ENCODE measurements around the gene MAGI1. TPM values are rescaled to one million over a fixed set of nuclear protein-coding genes. Genes with fewer than 3 reads are reported as not detected.

The MAGI1 gene
- total RNA-seq, 1 experiment from 2014 or later = 38.6 TPM

GRCh38 chr3:65999606-66000005, 39.1 kb downstream of the MAGI1 start:
- RAD21 ChIA-PET (ENCODE audit: low non-redundant PET in 1 of 2, low total read pairs in 2 of 2, uncharacterized antibody in 2 of 2, unreplicated experiment in 2 of 2) = no interaction called here
- H3K27me3 ChIP-seq (ENCODE audit: insufficient read depth, low read length) = no peaks in the 10 kb centered on the region
- no peaks in the 10 kb centered on the region for H3K36me3 ChIP-seq (ENCODE audit: control insufficient read depth in 1 of 2, insufficient read depth in 2 of 2, low read length in 2 of 2)
- no peak for DNase-seq (ENCODE audit: low read depth, low spot score)
- no TSS peak for BruUV-seq (replicated peaks)
- no peak for TF ChIP-seq CBX3 (IDR thresholded peaks at IDR 0.05; ENCODE audit: low read depth)
- no peak for TF ChIP-seq REST (IDR thresholded peaks at IDR 0.05; ENCODE audit: low read depth)
- TF ChIP-seq ATF3 (IDR thresholded peaks at IDR 0.05) = no peak
- TF ChIP-seq FOSL1 (IDR thresholded peaks at IDR 0.05; ENCODE audit: low read depth) = no peak
- no peak for TF ChIP-seq EZH2 (IDR thresholded peaks at IDR 0.05)
- no peak for TF ChIP-seq EGR1 (IDR thresholded peaks at IDR 0.05; ENCODE audit: low read depth)
- TF ChIP-seq RAD21 (IDR thresholded peaks at IDR 0.05; ENCODE audit: low read depth) = no peak
- TF ChIP-seq ELF1 (IDR thresholded peaks at IDR 0.05; ENCODE audit: borderline replicate concordance, low read depth) = no peak
- no peak for TF ChIP-seq POLR2AphosphoS5 (IDR thresholded peaks at IDR 0.05; ENCODE audit: low read depth, low read length)
- TF ChIP-seq SIN3A (IDR thresholded peaks at IDR 0.05; ENCODE audit: low read depth) = no peak
- TF ChIP-seq CTCF (IDR thresholded peaks at IDR 0.05 in 2 of 3, conservative IDR thresholded peaks at IDR 0.05 in 1 of 3; ENCODE audit: borderline replicate concordance in 1 of 3, insufficient read depth in 1 of 3, low read depth in 2 of 3, low read length in 2 of 3) = no peak
- CTCF ChIA-PET = no interaction called here
- H3K9ac ChIP-seq (ENCODE audit: low read length) = no peak overlapping the region
- peaks cover 13% of the 10 kb centered on the region for H3K79me2 ChIP-seq (ENCODE audit: insufficient read depth, low read length)
- ATAC-seq = no peak
- H3K9me2 ChIP-seq (ENCODE audit: insufficient read depth) = no peaks in the 10 kb centered on the region
- no peak overlapping the region for H3K27ac ChIP-seq (ENCODE audit: low read depth, low read length)
- intact Hi-C loops (cut with micrococcal nuclease) = no loop called here
- peaks cover 34 to 54% of the 10 kb centered on the region in 2 experiments for H3K4me1 ChIP-seq (ENCODE audit: control insufficient read depth in 1 of 2, insufficient read depth in 2 of 2, low read length in 2 of 2)
- H3K9me3 ChIP-seq (ENCODE audit: control insufficient read depth in 1 of 2, insufficient read depth in 1 of 2, low read depth in 1 of 2, low read length in 2 of 2) = no peaks in the 10 kb centered on the region
- H3K4me3 ChIP-seq (replicated peaks in 1 of 2; ENCODE audit: low read depth in 1 of 2, low read length in 2 of 2) = no peak overlapping the region
- no peak overlapping the region for H2AFZ ChIP-seq (ENCODE audit: low read depth, low read length, poor library complexity, severe bottlenecking)
- no peak overlapping the region for H3K4me2 ChIP-seq (ENCODE audit: low read length)
- H4K20me1 ChIP-seq (ENCODE audit: insufficient read depth) = no peaks in the 10 kb centered on the region
- POLR2A ChIA-PET = no interaction called here
